GM11168 (cell line): ENCODE data around the gene PADI4.

Experiments used
- in situ Hi-C: fragments of 300-500 bp; cut with MboI; formaldehyde crosslinking; loops from one replicate; pipeline ENCODE4 v1.12.0; 2022; ENCODE audit warnings: low sequenced_read_pairs; ENCODE audit not compliant: unreplicated experiment

Gene PADI4

DNA sequence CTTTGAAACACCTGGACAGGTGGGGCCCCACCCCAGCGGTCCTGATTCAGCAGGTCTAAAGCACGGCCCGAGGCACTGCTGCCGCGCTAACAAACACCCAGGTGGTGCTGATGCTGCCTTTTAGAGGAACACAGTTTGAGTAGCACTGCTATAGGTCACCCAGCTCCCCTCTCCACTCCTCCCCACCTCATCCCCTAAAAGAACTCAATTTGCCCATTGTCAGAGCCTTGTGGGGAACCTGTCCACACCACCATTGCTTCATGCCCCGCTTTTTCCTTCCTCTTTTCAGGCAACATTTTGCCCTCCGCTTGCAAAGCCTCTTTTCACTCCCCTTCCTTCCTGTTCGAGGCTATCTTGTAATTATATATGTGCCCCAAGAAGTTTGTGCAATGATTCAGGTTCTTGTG lies 26.2 kb upstream of the PADI4 start:
- in situ Hi-C loops: no loop called here

- in situ Hi-C loops: no loop called here
These were observed 25.2 kb upstream of the PADI4 start for GRCh38 chr1:17282836-17283235.

GRCh38 chr1:17286646-17287045 lies 21.4 kb upstream of the PADI4 start:
- in situ Hi-C loops: no loop called here

GRCh38 chr1:17287130-17287776 lies 20.7 kb upstream of the PADI4 start:
- in situ Hi-C loops: no loop called here

DNA sequence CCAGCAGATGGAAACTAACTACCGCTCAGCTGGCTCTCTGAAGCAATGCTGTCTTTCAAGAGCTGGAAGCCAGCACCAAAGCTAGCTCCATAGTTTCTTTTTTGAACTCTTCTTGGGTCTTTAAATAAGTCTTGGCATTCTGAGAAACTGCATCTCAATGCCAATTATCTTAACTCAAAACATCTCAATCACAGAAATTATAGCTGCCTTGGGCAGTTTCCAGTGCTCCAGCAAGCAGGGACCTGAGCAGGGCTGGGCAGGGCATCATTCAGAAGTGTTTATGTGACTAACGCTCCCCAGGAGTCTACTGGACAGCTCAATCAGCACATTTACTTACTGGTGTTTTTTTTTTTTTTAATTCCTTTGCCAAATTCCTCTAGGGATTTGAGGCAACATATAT lies 18.3 kb upstream of the PADI4 start:
- in situ Hi-C loops: no loop called here

GRCh38 chr1:17290553-17290952 lies 17.4 kb upstream of the PADI4 start:
- in situ Hi-C loops: no loop called here

DNA sequence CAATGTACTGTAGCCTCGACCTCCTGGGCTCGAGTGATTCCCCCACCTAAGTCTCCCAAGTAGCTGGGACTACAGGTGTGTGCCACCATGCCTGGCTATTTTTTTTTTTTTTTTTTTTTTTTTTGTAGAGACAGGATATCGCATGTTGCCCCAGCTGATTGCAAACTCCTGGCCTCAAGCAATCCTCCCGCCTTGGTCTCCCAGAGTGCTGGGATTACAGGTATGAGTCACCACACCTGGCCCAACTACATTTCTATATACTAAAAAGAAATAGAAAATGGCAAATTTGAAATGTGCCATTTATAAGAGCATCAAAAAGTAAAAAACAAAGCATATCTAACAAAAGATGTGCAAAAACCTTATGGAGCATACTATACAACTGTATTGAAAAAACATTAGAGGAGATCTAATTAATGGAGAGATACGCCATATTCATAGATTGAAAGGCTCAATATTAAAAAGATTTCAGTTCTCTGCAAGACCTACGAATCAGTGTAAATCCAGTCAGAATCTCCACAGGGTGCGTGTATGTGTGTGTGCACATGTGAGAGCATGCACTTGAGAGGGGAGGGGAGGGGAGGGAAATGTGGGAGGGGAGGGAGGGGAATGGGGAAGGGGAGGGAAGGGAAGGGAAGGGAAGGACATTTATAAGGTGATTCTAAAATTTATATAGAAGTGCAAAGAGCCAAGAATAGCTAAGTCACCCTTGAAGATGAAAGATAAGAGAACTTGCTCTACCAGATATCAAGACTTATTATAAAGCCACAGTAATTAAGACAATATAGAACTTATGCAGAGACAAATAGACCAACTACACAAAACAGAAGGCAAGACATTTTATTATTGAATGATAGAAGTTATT lies 15.5 kb upstream of the PADI4 start:
- in situ Hi-C loops: no loop called here

GRCh38 chr1:17293681-17294425 lies 14.1 kb upstream of the PADI4 start:
- in situ Hi-C loops: no loop called here

DNA sequence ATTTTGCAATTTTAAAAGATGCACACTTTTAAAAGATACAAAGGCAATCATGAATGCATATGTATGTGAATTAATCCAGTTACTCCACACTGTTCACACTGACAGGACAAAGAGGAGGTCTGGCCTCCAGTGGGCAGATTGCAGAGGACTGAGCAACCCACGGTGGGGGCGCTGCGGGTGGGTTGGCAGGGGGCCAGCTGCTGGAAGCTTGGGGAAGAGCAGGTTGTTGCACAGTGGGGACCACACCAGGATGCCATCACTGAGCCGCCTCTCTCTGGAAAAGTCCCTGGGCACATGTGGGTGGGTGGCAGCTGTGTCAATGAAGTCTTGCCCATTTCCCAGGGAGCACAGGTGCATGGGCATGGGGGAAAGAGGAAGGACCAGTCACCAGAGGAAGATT lies 12.7 kb upstream of the PADI4 start:
- in situ Hi-C loops: no loop called here

DNA sequence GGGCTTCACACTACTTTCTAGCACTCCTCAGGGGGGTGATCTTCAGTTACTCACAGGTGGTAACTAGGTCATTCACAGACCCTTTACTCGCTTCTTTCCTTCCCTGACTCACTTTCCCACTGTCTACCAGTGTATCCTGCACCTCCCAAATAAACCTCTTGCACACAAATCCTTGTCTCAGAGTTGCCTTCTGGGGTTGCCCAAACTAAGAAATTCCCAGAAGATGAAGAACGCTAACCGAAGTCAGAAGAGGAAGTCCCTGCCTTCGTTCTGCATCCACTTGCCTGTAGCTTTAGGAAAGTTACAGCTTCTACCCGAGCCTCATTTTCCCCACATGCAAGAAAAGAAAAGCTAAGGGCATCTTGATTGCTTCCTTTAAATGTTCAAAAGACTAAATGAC lies 11.9 kb upstream of the PADI4 start:
- in situ Hi-C loops: no loop called here

GRCh38 chr1:17297991-17298390 lies 10.0 kb upstream of the PADI4 start:
- in situ Hi-C loops: no loop called here

GRCh38 chr1:17301767-17302166 lies 6.2 kb upstream of the PADI4 start:
- in situ Hi-C loops: no loop called here

DNA sequence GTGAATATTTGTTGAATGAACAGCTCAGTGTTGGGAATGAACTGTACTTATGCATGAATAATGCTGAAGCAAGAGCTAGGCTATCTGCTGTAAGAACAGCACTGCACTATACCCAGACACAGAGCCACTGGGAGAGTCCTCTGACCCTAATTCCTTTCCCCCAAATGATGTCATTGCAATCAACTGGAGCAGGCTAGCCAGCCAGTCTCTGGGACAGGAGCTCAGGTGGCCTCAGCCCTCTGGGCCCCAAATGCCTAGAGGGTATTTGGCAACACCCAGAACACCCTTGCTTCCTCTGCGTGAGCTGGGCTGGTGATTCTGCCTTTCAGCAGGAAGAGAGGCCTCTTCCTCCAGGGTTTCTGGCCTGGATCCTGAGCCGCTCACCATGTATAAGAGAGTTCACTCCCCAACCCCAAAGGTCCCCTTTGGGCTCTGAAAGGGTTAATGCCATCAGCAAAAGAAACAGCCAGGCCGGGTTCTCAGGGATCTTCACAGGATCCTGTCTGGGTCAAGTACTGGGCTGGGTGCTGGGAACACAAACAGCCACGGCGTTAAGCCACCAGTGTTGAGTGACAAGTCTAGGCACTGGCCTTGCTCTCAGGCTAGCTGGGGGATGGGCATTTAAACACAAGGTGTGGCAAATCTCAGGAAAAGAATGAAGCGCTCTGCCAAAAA lies 3.7 kb upstream of the PADI4 start:
- in situ Hi-C loops: no loop called here

DNA sequence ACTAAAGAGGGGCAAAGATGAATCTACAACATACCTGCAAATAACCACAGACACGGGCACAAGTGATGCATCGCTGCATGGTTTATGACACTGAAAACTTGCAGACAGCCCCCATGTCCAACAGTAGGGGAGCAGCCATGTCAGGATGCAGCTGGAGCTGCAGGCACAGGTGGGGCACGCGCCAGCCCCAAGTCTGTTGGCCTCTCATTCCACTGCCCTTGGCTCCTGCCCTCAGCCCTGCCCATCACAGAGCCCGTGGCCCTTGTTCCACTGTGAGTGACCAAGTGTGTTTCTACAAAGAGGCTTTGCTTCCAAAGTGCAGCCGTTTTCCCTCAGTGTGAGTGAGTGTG lies 3.2 kb upstream of the PADI4 start:
- in situ Hi-C loops: no loop called here

GRCh38 chr1:17305576-17306095 lies 2.4 kb upstream of the PADI4 start:
- in situ Hi-C loops: no loop called here

- in situ Hi-C loops: no loop called here
These were observed 1.6 kb upstream of the PADI4 start for GRCh38 chr1:17306407-17306806.

- in situ Hi-C loops: no loop called here
These were observed 1.1 kb upstream of the PADI4 start for GRCh38 chr1:17306921-17307320.

DNA sequence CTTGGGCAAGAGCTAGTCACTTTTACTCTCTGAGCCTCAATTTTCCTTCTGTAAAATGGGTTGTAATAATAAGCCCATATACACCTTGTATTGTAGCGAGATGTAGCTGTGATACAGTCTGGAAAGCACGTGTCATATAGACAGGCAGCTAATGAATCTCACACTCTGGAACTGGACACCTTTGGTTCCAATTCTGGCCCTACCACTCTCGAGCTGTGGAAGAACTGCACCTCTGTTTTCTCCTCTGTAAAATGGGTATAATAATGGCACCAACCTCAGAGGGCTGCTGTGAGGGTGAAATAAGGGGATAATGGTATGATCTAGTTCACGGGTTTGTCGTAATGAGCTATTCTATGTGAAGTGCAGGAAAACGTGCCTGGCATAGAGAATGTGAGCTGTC lies 668 bp upstream of the PADI4 start:
- in situ Hi-C loops: no loop called here

- in situ Hi-C loops: no loop called here
These were observed 596 bp downstream of the PADI4 start for GRCh38 chr1:17308593-17308992.

- in situ Hi-C loops: no loop called here
These were observed 1.6 kb downstream of the PADI4 start for GRCh38 chr1:17309426-17310067.
